HepG2 (cell line): ENCODE measurements around the gene MSMP. TPM values are rescaled to one million over a fixed set of nuclear protein-coding genes. Genes with fewer than 3 reads are reported as not detected.
A peak's percentile ranks its signal among the peaks of the same experiment; 100 is the strongest.

Source experiments
- GABPA ChIP-seq, 2 experiments: IDR thresholded peaks; 2 replicates each; pipeline ENCODE4 v1.6.1; 2011 to 2016; ENCODE audit warnings: low read depth in 2 of 2, low read length in 1 of 2, missing biosample characterization in 1 of 2, missing genetic modification characterization in 1 of 2
- HMGA1 ChIP-seq: sonication (generic); formaldehyde crosslinking; conservative IDR thresholded peaks from 2 replicates; pipeline ENCODE4 v1.4.0; 2020; ENCODE audit warnings: missing genetic modification reagents
- MAFG ChIP-seq: sonication (generic); formaldehyde crosslinking; IDR thresholded peaks from 2 replicates; pipeline ENCODE4 v1.5.1; 2020; ENCODE audit warnings: mild to moderate bottlenecking, missing genetic modification reagents
- MBD4 ChIP-seq: IDR thresholded peaks from 2 replicates; pipeline ENCODE4 v1.6.1; 2012; ENCODE audit warnings: low read length, inconsistent platforms, borderline replicate concordance
- MZF1 ChIP-seq: sonication (generic); formaldehyde crosslinking; IDR thresholded peaks from 2 replicates; pipeline ENCODE4 v1.8.1; 2023; ENCODE audit warnings: mild to moderate bottlenecking, missing genetic modification reagents, borderline replicate concordance
- PTBP1 ChIP-seq: fragments of 200-400 bp; formaldehyde crosslinking; IDR thresholded peaks from 2 replicates; pipeline ENCODE4 v1.6.1; 2018; ENCODE audit warnings: low read length, low read depth; ENCODE audit not compliant: poor library complexity, severe bottlenecking
- RNF2 ChIP-seq: fragments of 450-650 bp; conservative IDR thresholded peaks from 2 replicates; pipeline ENCODE4 v1.6.1; 2016; ENCODE audit warnings: low read depth
- SIX4 ChIP-seq: sonication (generic); formaldehyde crosslinking; IDR thresholded peaks from 2 replicates; pipeline ENCODE4 v1.4.0; 2020; ENCODE audit warnings: missing genetic modification reagents
- SRSF9 ChIP-seq: fragments of 200-400 bp; formaldehyde crosslinking; IDR thresholded peaks from 2 replicates; pipeline ENCODE4 v1.6.1; 2018; ENCODE audit warnings: borderline replicate concordance, mild to moderate bottlenecking, low read depth, low read length; ENCODE audit not compliant: insufficient read depth, poor library complexity, severe bottlenecking
- TFDP2 ChIP-seq: sonication (generic); formaldehyde crosslinking; IDR thresholded peaks from 2 replicates; pipeline ENCODE4 v1.4.0; 2020; ENCODE audit warnings: missing genetic modification reagents
- ZBTB33 ChIP-seq: sonication (generic); formaldehyde crosslinking; IDR thresholded peaks from 2 replicates; pipeline ENCODE4 v1.4.0; 2020; ENCODE audit warnings: missing genetic modification reagents
- ZBTB43 ChIP-seq: sonication (generic); formaldehyde crosslinking; conservative IDR thresholded peaks from 2 replicates; pipeline ENCODE4 v1.4.0; 2020; ENCODE audit warnings: missing genetic modification reagents
- ZFP1 ChIP-seq: IDR thresholded peaks from 2 replicates; pipeline ENCODE4 v1.6.1; 2016
- ZKSCAN5 ChIP-seq: sonication (generic); formaldehyde crosslinking; IDR thresholded peaks from 2 replicates; pipeline ENCODE4 v1.5.1; 2020; ENCODE audit warnings: mild to moderate bottlenecking, missing genetic modification reagents
- ZMAT3 ChIP-seq: sonication (generic); formaldehyde crosslinking; conservative IDR thresholded peaks from 2 replicates; pipeline ENCODE4 v1.7.0; 2021; ENCODE audit warnings: missing genetic modification reagents
- ZNF33B ChIP-seq: sonication (generic); formaldehyde crosslinking; IDR thresholded peaks from 2 replicates; pipeline ENCODE4 v1.5.1; 2020; ENCODE audit warnings: mild to moderate bottlenecking, missing genetic modification reagents
- ZNF501 ChIP-seq: sonication (generic); formaldehyde crosslinking; IDR thresholded peaks from 2 replicates; pipeline ENCODE4 v1.5.1; 2020; ENCODE audit warnings: mild to moderate bottlenecking, moderate library complexity, missing genetic modification reagents
- ZNF547 ChIP-seq: sonication (generic); formaldehyde crosslinking; IDR thresholded peaks from 2 replicates; pipeline ENCODE4 v1.5.1; 2020; ENCODE audit warnings: mild to moderate bottlenecking, missing genetic modification reagents
- ZNF558 ChIP-seq: sonication (generic); formaldehyde crosslinking; IDR thresholded peaks from 2 replicates; pipeline ENCODE4 v1.9.0; 2022; ENCODE audit warnings: mild to moderate bottlenecking, missing genetic modification reagents, borderline replicate concordance
- ZNF576 ChIP-seq: sonication (generic); formaldehyde crosslinking; IDR thresholded peaks from 2 replicates; pipeline ENCODE4 v1.4.0; 2020; ENCODE audit warnings: mild to moderate bottlenecking, missing genetic modification reagents
- ZNF749 ChIP-seq: sonication (generic); formaldehyde crosslinking; IDR thresholded peaks from 2 replicates; pipeline ENCODE4 v1.8.0; 2022; ENCODE audit warnings: mild to moderate bottlenecking, missing genetic modification reagents, moderate library complexity, borderline replicate concordance
- ZNF773 ChIP-seq: sonication (generic); formaldehyde crosslinking; IDR thresholded peaks from 2 replicates; pipeline ENCODE4 v1.4.0; 2020; ENCODE audit warnings: missing genetic modification reagents, borderline replicate concordance
- ZNF781 ChIP-seq: sonication (generic); formaldehyde crosslinking; IDR thresholded peaks from 2 replicates; pipeline ENCODE4 v1.5.1; 2020; ENCODE audit warnings: borderline replicate concordance, mild to moderate bottlenecking, missing genetic modification reagents; ENCODE audit errors: not compliant biosample characterization
- ZUFSP ChIP-seq: sonication (generic); formaldehyde crosslinking; IDR thresholded peaks from 2 replicates; pipeline ENCODE4 v1.9.0; 2021; ENCODE audit warnings: missing genetic modification reagents, mild to moderate bottlenecking, borderline replicate concordance
- polyA plus RNA-seq, 8 experiments: library from polyadenylated mRNA; depleted of rRNA in 3 of 8; stranded (reverse) in 7 of 8; unstranded in 1 of 8; fragments of >200 nt; fragmentation: Illumina TruSeq in 4 of 8; extraction: Trizol in 4 of 8; gene quantifications; 2 replicates each; pipeline versions ENCODE4 v1.2.1 to v1.2.3, GENCODE V29; 2011 to 2016; ENCODE audit warnings: low read depth in 4 of 8, missing spikeins in 1 of 8, mixed read lengths in 1 of 8; ENCODE audit not compliant: insufficient read depth in 1 of 8
- total RNA-seq, 5 experiments: library from RNA; depleted of rRNA; stranded (reverse); fragments of >200 nt; fragmentation: Illumina TruSeq; extraction: Trizol; gene quantifications; 2 replicates each; pipeline ENCODE4 v1.2.3, GENCODE V29; 2016; ENCODE audit warnings: low read depth in 1 of 5

MSMP gene
- total and polyA plus RNA-seq, 2 of the 13 experiments (the other 11 are each of a cell fraction or from before 2014, with no cell fraction given): 0.24 to 0.46 TPM

GRCh38 chr9:35732185-35732799, 21.8 kb downstream of the MSMP start, which contains the start of the genes CREB3 and TLN1 (continued):
- TF ChIP-seq ZUFSP (CRISPR knock-in tag) (no peak), ZNF33B (0 out of 2 replicates have a peak, but pooled peaks have one; percentile 26), ZFP1 (CRISPR knock-in tag) (no peak), ZNF781 (CRISPR knock-in tag) (peak; percentile 66), ZMAT3 (CRISPR knock-in tag) (peak; percentile 81), RNF2 (0 out of 2 replicates have a peak, but pooled peaks have one; percentile 35), MAFG (CRISPR knock-in tag) (no peak), ZNF773 (CRISPR knock-in tag) (peak; percentile 90; the same call in 1 of the 2 replicates), ZNF749 (CRISPR knock-in tag) (no peak), MZF1 (CRISPR knock-in tag) (no peak), HMGA1 (CRISPR knock-in tag) (no peak), SRSF9 (no peak), SIX4 (CRISPR knock-in tag) (no peak), GABPA (IDR thresholded peaks at IDR 0.05; ENCODE audit: low read depth, low read length) (peak; percentile 89), GABPA (CRISPR knock-in tag; IDR thresholded peaks at IDR 0.05; ENCODE audit: low read depth) (peak; percentile 93), ZNF558 (CRISPR knock-in tag) (peak; percentile 90), MBD4 (no peak), ZNF576 (no peak), TFDP2 (CRISPR knock-in tag) (peak; percentile 89), ZNF501 (CRISPR knock-in tag) (peak; percentile 89), ZBTB33 (CRISPR knock-in tag) (peak; percentile 22; the same call in 1 of the 2 replicates), ZKSCAN5 (no peak), PTBP1 (no peak), ZNF547 (peak; percentile 74), ZBTB43 (CRISPR knock-in tag) (peak; percentile 64; the same call in 1 of the 2 replicates)
